SK-N-MC (cell line): Measurements from ENCODE around the gene BCR.

Experiments used
- EZH2 ChIP-seq: fragments of 200-600 bp; sonication (generic); IDR thresholded peaks from one replicate; pipeline ENCODE4 v1.6.1; 2017; ENCODE audit warnings: antibody characterized with exemption
- POLR2AphosphoS5 ChIP-seq: IDR thresholded peaks from 2 replicates; pipeline ENCODE4 v1.6.1; 2012; ENCODE audit warnings: mild to moderate bottlenecking, low read depth, low read length, borderline replicate concordance

- TF ChIP-seq EZH2 (no peak), POLR2AphosphoS5 (no peak)
Observed at GRCh38 chr22:23166841-23167616, 13.3 kb upstream of the BCR start.
